ENCODE data around the gene RPS6KC1. TPM values are rescaled to one million over a fixed set of nuclear protein-coding genes. Genes with fewer than 3 reads are reported as not detected.

The RPS6KC1 gene
- total and polyA plus RNA-seq, 8 donors: 15.8 to 25.2 (median 23.5) TPM

GRCh38 chr1:213014642-213015041, 36.4 kb upstream of the RPS6KC1 start:
- intact Hi-C loops (cut with DNase I): no loop called here
- H3K4me1 ChIP-seq: peaks cover 5 to 30% of the 10 kb centered on the region in 2 donors
- H3K9me3 ChIP-seq: no peaks in the 10 kb centered on the region
- H3K27ac ChIP-seq: peak overlapping the region; percentile 88 to 95
- TF ChIP-seq CTCF (IDR thresholded peaks at IDR 0.05): no peak
- H3K27me3 ChIP-seq: no peaks in the 10 kb centered on the region
- peak in 1 of 4 donors; percentile 9 for DNase-seq
- no peak for ATAC-seq
- H3K4me3 ChIP-seq: peak overlapping the region; percentile 85 to 91
- peaks cover 0 to 22% of the 10 kb centered on the region in 2 donors for H3K36me3 ChIP-seq

GRCh38 chr1:213015099-213016050, 35.7 kb upstream of the RPS6KC1 start, which contains the start of gene ANGEL2:
Gene ANGEL2 (minus strand): TSS chr1:213015867. CDS start chr1:213015671, 196 bp downstream.
- Histone ChIP-seq H3K4me3 (peak within 1 kb of the TSS; percentile 85 to 91), H3K9me3 (no peaks in the 10 kb centered on the region), H3K4me1 (peaks cover 5 to 30% of the 10 kb centered on the region in 2 donors), H3K27me3 (no peaks in the 10 kb centered on the region), H3K36me3 (peaks cover 0 to 17% of the 10 kb centered on the region in 2 donors), H3K27ac (peak within 1 kb of the TSS; percentile 88 to 95)
- peak; percentile 97 to 98 (median 98) for DNase-seq
- intact Hi-C loops (cut with DNase I): no loop called here
- no peak for TF ChIP-seq CTCF (IDR thresholded peaks at IDR 0.05)
- peak; percentile 97 for ATAC-seq

- H3K27ac ChIP-seq: no peak overlapping the region
- no peak for ATAC-seq
These were observed 33.4 kb upstream of the RPS6KC1 start for GRCh38 chr1:213017447-213018273.

GRCh38 chr1:213019450-213019849, 31.6 kb upstream of the RPS6KC1 start:
- ATAC-seq (no peak), DNase-seq (no peak)
- H3K27ac ChIP-seq: no peak overlapping the region
- H3K4me3 ChIP-seq: no peak overlapping the region
- H3K4me1 ChIP-seq: peaks cover 3 to 11% of the 10 kb centered on the region in 2 donors
- no peaks in the 10 kb centered on the region for H3K9me3 ChIP-seq
- no peak for TF ChIP-seq CTCF (IDR thresholded peaks at IDR 0.05)
- intact Hi-C loops (cut with DNase I): no loop called here
- no peaks in the 10 kb centered on the region for H3K27me3 ChIP-seq
- H3K36me3 ChIP-seq: no peaks in the 10 kb centered on the region

More at GRCh38 chr1:213017447-213018273, 33.4 kb upstream of the RPS6KC1 start:
- Histone ChIP-seq H3K36me3 (no peaks in the 10 kb centered on the region), H3K27me3 (no peaks in the 10 kb centered on the region), H3K9me3 (no peaks in the 10 kb centered on the region), H3K4me3 (no peak overlapping the region), H3K4me1 (peaks cover 5 to 29% of the 10 kb centered on the region in 2 donors)
- intact Hi-C loops (cut with DNase I): no loop called here
- TF ChIP-seq CTCF (IDR thresholded peaks at IDR 0.05): no peak
- DNase-seq: no peak

Measured in left lung (tissue), 10 donors.